Measurements from ENCODE around the gene TENM4.

DNA sequence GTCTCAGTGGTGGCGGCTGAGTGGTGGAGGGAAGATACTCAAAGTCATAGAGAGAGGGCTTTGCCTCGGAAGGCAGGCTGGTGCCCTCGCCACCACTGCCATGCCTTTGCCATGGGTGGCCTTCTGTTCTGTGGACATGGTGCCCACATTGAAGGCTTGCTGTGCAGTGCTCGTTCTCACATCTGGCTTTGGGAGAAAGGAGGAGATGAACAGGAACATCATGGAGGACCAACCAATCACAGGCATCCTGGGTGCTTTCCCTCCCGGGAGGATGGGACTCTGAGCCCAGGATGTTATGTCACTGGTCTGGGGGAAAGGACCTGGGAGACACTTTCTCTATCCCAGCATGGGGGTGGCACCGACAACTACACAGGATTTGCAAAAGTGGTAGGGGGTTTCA lies 783.8 kb downstream of the TENM4 start:
- TF ChIP-seq, protein P1, sequence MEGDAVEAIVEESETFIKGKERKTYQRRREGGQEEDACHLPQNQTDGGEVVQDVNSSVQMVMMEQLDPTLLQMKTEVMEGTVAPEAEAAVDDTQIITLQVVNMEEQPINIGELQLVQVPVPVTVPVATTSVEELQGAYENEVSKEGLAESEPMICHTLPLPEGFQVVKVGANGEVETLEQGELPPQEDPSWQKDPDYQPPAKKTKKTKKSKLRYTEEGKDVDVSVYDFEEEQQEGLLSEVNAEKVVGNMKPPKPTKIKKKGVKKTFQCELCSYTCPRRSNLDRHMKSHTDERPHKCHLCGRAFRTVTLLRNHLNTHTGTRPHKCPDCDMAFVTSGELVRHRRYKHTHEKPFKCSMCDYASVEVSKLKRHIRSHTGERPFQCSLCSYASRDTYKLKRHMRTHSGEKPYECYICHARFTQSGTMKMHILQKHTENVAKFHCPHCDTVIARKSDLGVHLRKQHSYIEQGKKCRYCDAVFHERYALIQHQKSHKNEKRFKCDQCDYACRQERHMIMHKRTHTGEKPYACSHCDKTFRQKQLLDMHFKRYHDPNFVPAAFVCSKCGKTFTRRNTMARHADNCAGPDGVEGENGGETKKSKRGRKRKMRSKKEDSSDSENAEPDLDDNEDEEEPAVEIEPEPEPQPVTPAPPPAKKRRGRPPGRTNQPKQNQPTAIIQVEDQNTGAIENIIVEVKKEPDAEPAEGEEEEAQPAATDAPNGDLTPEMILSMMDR (IDR thresholded peaks at IDR 0.05) = no peak
- no peak for TF ChIP-seq POLR2A (IDR thresholded peaks at IDR 0.05)

Data from Peyer's patch (tissue), 4 donors.